HFFc6 (cell line): ENCODE results near the gene DEDD. TPM values are rescaled to one million over a fixed set of nuclear protein-coding genes. Genes with fewer than 3 reads are reported as not detected.
A peak's percentile ranks its signal among the peaks of the same experiment; 100 is the strongest.

Experiments
- DNase-seq: peaks from one replicate; pipeline ENCODE4 v3.0.0-alpha.2; 2018
- H3K27ac Mint-ChIP-seq: 2 replicates; pipeline ENCODE4 v1.8.0; 2020; ENCODE audit warnings: mild to moderate bottlenecking, mixed read lengths
- H3K27me3 Mint-ChIP-seq: 2 replicates; pipeline ENCODE4 v1.8.0; 2021; ENCODE audit warnings: mild to moderate bottlenecking, moderate library complexity, mixed read lengths; ENCODE audit not compliant: insufficient read depth
- H3K36me3 Mint-ChIP-seq: 2 replicates; pipeline ENCODE4 v1.8.0; 2021; ENCODE audit warnings: low read depth, mixed read lengths
- H3K4me1 Mint-ChIP-seq: 2 replicates; pipeline ENCODE4 v1.8.0; 2020; ENCODE audit warnings: low read depth, mixed read lengths
- H3K4me3 Mint-ChIP-seq: 2 replicates; pipeline ENCODE4 v1.8.0; 2020; ENCODE audit warnings: mild to moderate bottlenecking, moderate library complexity, mixed read lengths
- H3K9me3 Mint-ChIP-seq: 2 replicates; pipeline ENCODE4 v1.8.0; 2020; ENCODE audit warnings: mild to moderate bottlenecking, mixed read lengths
- CTCF ChIP-seq: fragments of 200-600 bp; sonication (generic); IDR thresholded peaks from 2 replicates; pipeline ENCODE4 v1.5.0; 2021; ENCODE audit warnings: antibody characterized with exemption, mild to moderate bottlenecking
- total RNA-seq, 6 experiments: library from RNA; stranded (reverse); fragmentation: NEBNext Ultra II Directional; extraction: Animal tissue kit (Norgen Biotek cat#: 25700); gene quantifications; 2 replicates in 1 of 6; 3 replicates in 5 of 6; pipeline ENCODE4 v1.2.3, GENCODE V29; 2021

Gene DEDD
- total RNA-seq, 6 experiments from 2014 or later = 29.8 to 39.2 (median 36.0) TPM

DNA sequence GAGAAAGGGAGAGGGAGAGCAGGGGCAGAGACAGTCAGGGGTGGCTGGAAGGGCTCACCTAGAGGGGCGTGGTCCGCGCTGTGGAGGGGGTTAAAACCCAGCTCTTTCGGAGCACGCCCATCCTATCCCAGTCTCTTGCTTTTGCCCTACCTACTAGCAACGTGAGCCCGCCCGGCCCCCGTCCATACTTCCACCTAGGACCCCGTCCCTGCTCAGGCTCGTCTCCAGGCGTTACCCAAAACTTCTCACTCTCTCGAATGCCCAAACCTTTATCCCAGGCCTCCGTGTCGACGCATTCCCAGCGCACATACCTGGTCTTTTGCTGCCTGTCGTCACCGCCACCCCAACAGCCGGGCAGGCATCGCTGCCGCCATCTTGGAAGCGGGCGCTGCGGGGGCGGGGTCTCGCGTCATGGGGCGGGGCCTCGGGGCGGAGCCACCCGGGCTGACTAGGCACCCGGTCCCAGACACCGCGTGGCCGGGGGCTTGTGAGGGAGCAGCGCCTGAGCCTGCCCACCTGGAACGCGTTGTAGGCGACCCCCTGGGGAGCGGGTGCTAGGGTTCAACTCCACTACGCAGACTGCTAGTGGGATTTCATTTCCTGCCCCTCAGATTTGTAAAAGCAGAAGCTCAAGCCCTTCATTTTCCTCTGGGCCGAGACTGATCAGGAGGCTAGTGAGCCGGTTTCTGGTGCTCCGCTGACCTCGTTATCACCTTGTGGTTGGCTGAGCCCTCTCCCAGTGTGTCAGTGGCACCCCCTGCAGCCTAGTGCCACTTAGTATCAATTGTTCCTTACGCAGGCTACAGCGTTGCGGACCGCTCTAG lies 44.9 kb upstream of the DEDD start, which contains the start of gene B4GALT3:
Gene B4GALT3, minus strand, starts transcription at position 396 of the 824 bp plus-strand sequence. CDS start 1,447 bp downstream, outside the sequence.
- Mint-ChIP-seq H3K36me3 (peaks cover 26% of the 10 kb centered on the region), H3K4me1 (peaks cover 49% of the 10 kb centered on the region), H3K9me3 (no peaks in the 10 kb centered on the region; the same call in 1 of the 2 replicates), H3K27me3 (peaks cover 3% of the 10 kb centered on the region), H3K27ac (peak within 1 kb of the TSS; percentile 98), H3K4me3 (peak within 1 kb of the TSS; percentile 99)
- DNase-seq = peak; percentile 64
- TF ChIP-seq CTCF = peak; percentile 39

GRCh38 chr1:161176468-161177111 lies 44.1 kb upstream of the DEDD start:
- Mint-ChIP-seq H3K36me3 (peaks cover 26% of the 10 kb centered on the region), H3K9me3 (no peaks in the 10 kb centered on the region; the same call in 1 of the 2 replicates), H3K4me3 (peak overlapping the region; percentile 99), H3K27me3 (peaks cover 3% of the 10 kb centered on the region), H3K4me1 (peaks cover 47% of the 10 kb centered on the region), H3K27ac (peak overlapping the region; percentile 98)
- no peak for TF ChIP-seq CTCF
- no peak for DNase-seq

DNA sequence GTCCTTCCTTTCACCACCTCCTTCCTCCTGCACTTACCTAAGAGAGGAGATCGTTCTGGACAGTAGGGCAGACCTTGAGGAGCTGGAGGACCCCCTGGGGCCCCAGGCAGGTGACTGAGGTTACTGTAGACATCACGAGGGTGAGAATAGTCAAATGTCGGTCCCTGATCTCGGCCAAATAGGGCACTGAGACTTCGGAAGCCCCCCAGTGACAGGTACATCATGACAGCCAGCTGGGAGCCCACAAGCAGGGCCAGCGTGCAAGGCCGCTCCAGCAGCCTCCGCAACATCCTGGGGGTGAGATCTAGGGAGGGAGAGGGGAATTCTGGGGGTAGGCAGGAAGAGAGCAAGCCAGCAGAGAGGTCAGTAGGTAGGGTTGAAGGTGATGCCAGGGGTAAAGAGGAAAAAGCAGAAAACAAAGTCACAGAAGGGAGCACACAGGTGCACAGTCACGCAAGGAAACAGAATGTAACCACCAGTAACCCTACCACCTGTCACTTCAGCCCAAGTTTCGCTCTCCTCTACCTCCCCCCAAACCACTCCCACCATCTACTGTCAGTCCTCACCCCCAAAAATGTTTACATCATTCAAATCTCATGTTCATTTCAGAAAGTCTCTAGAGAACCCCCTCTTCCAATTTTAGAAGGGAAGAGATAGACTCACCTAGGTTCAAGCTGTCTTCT lies 43.4 kb upstream of the DEDD start:
- H3K36me3 Mint-ChIP-seq = peaks cover 29% of the 10 kb centered on the region
- H3K27ac Mint-ChIP-seq = no peak overlapping the region
- H3K4me3 Mint-ChIP-seq = peak overlapping the region; percentile 99
- TF ChIP-seq CTCF = no peak
- peaks cover 3% of the 10 kb centered on the region for H3K27me3 Mint-ChIP-seq
- H3K4me1 Mint-ChIP-seq = peaks cover 47% of the 10 kb centered on the region
- no peak for DNase-seq
- no peaks in the 10 kb centered on the region; the same call in 1 of the 2 replicates for H3K9me3 Mint-ChIP-seq

GRCh38 chr1:161174911-161175310 lies 42.4 kb upstream of the DEDD start:
- TF ChIP-seq CTCF = no peak
- no peak for DNase-seq
- Mint-ChIP-seq H3K36me3 (peaks cover 30% of the 10 kb centered on the region), H3K4me1 (peaks cover 47% of the 10 kb centered on the region), H3K27me3 (peaks cover 3% of the 10 kb centered on the region), H3K9me3 (no peaks in the 10 kb centered on the region; the same call in 1 of the 2 replicates), H3K27ac (no peak overlapping the region), H3K4me3 (no peak overlapping the region)

- H3K27ac Mint-ChIP-seq = peak overlapping the region; percentile 74
- H3K36me3 Mint-ChIP-seq = peaks cover 30% of the 10 kb centered on the region
- H3K9me3 Mint-ChIP-seq = no peaks in the 10 kb centered on the region; the same call in 1 of the 2 replicates
- TF ChIP-seq CTCF = no peak
- DNase-seq = no peak
- peaks cover 3% of the 10 kb centered on the region for H3K27me3 Mint-ChIP-seq
- H3K4me3 Mint-ChIP-seq = no peak overlapping the region
- peaks cover 47% of the 10 kb centered on the region for H3K4me1 Mint-ChIP-seq
Observed at GRCh38 chr1:161173711-161174110, 41.2 kb upstream of the DEDD start.
